ENCODE results near the gene RGS3. TPM values are rescaled to one million over a fixed set of nuclear protein-coding genes. Genes with fewer than 3 reads are reported as not detected.

Gene RGS3
- polyA plus RNA-seq, 1 of the 3 experiments (the other 2 are of a cell fraction), result 50.6 TPM

DNA sequence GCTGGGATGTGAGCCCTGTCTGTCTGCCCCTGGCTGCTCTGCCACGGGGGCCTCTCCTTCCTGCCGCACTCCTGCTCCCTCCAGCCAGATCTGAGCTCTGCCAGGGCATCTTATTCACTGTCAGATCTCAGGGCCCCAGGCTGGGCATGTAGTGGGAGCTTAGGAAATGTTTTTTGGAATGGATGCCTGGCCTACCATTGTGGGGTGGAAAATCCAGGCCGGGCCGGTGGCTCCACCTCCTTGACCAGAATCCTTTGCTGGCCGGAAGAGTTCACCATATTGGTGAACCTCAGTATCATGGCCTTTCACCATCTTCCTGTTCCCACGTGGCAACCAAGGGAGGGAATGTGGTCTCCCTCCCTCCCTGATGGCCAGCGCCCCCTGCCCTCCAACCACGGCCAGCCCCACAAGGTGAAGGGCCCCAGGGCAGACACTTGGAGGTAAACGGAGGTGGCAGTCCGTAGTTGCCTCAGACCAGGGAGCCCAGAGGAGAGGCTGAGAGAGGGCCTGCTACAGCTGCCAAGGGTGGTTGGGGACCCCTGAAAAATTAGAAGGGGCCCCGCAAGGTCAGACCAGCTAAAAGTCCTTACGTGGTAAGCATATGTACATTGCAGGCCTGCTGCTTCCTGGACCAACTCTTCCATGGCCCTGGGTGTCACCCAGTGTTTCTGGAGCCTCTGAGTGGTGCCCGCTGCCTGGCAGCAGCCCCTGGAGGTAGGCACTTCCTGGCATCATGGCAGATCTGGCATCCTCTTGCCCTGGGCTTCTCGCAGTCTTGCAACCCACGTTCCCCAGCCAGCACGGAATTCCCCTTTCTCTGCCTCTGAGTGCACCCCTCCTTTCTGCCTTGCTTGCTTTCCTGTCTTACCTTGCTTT is 153.3 kb downstream of the RGS3 start:
- Histone ChIP-seq H3K4me3 (ENCODE audit: low read depth in 2 of 2, low read length in 1 of 2) (no peak overlapping the region), H3K4me1 (ENCODE audit: control insufficient read depth in 1 of 2, insufficient read depth in 2 of 2, low read depth in 1 of 2, low read length in 1 of 2) (peaks cover 43 to 59% of the 10 kb centered on the region in 2 experiments), H4K20me1 (ENCODE audit: insufficient read depth) (no peaks in the 10 kb centered on the region), H3K27me3 (ENCODE audit: insufficient read depth) (no peaks in the 10 kb centered on the region), H3K27ac (ENCODE audit: low read depth in 2 of 2, low read length in 1 of 2) (peak overlapping the region in 1 of 2 experiments; percentile 30; a peak in 1 of 4 replicates), H3K9me3 (no peaks in the 10 kb centered on the region), H3K79me2 (ENCODE audit: insufficient read depth) (no peaks in the 10 kb centered on the region), H3K9me2 (no peaks in the 10 kb centered on the region), H3K4me2 (no peak overlapping the region), H2AFZ (ENCODE audit: low read depth) (peak overlapping the region; percentile 6; the same call in 1 of the 2 replicates), H3K36me3 (replicated peaks in 1 of 2; ENCODE audit: control insufficient read depth in 1 of 2, insufficient read depth in 2 of 2, low read length in 1 of 2) (no peaks in the 10 kb centered on the region), H3K9ac (no peak overlapping the region), H3F3A (replicated peaks; ENCODE audit: insufficient read depth) (peaks cover 17% of the 10 kb centered on the region)
- no peak for DNase-seq
- POLR2A ChIA-PET, result no interaction called here
- 83% methylated on average over 14 of the region's 16 CpGs for WGBS (ENCODE audit: low lambda C conversion rate)
- TF ChIP-seq CHD2 (IDR thresholded peaks at IDR 0.05; ENCODE audit: low read length, partially characterized antibody) (no peak), FOSL2 (IDR thresholded peaks at IDR 0.05; ENCODE audit: borderline replicate concordance, low read depth) (no peak), GABPA (IDR thresholded peaks at IDR 0.05; ENCODE audit: low read depth) (no peak), RAD21 (IDR thresholded peaks at IDR 0.05; ENCODE audit: low read length) (no peak), TCF12 (IDR thresholded peaks at IDR 0.05) (no peak), RFX5 (IDR thresholded peaks at IDR 0.05; ENCODE audit: low read length) (no peak), JUND (IDR thresholded peaks at IDR 0.05) (no peak), RXRA (IDR thresholded peaks at IDR 0.05; ENCODE audit: borderline replicate concordance, low read depth) (no peak), RCOR1 (IDR thresholded peaks at IDR 0.05; ENCODE audit: low read length) (no peak), SIN3A (IDR thresholded peaks at IDR 0.05; ENCODE audit: borderline replicate concordance, low read depth, low read length) (no peak), MXI1 (IDR thresholded peaks at IDR 0.05; ENCODE audit: low read depth, low read length) (no peak), TAF1 (IDR thresholded peaks at IDR 0.05; ENCODE audit: borderline replicate concordance, low read depth, low read length) (no peak)
- TF ChIP-seq, protein P1, sequence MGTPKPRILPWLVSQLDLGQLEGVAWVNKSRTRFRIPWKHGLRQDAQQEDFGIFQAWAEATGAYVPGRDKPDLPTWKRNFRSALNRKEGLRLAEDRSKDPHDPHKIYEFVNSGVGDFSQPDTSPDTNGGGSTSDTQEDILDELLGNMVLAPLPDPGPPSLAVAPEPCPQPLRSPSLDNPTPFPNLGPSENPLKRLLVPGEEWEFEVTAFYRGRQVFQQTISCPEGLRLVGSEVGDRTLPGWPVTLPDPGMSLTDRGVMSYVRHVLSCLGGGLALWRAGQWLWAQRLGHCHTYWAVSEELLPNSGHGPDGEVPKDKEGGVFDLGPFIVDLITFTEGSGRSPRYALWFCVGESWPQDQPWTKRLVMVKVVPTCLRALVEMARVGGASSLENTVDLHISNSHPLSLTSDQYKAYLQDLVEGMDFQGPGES (IDR thresholded peaks at IDR 0.05; ENCODE audit: low read depth, low read length), result no peak
- TF ChIP-seq, protein P2, sequence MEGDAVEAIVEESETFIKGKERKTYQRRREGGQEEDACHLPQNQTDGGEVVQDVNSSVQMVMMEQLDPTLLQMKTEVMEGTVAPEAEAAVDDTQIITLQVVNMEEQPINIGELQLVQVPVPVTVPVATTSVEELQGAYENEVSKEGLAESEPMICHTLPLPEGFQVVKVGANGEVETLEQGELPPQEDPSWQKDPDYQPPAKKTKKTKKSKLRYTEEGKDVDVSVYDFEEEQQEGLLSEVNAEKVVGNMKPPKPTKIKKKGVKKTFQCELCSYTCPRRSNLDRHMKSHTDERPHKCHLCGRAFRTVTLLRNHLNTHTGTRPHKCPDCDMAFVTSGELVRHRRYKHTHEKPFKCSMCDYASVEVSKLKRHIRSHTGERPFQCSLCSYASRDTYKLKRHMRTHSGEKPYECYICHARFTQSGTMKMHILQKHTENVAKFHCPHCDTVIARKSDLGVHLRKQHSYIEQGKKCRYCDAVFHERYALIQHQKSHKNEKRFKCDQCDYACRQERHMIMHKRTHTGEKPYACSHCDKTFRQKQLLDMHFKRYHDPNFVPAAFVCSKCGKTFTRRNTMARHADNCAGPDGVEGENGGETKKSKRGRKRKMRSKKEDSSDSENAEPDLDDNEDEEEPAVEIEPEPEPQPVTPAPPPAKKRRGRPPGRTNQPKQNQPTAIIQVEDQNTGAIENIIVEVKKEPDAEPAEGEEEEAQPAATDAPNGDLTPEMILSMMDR (IDR thresholded peaks at IDR 0.05), result no peak
- TF ChIP-seq, protein P3, sequence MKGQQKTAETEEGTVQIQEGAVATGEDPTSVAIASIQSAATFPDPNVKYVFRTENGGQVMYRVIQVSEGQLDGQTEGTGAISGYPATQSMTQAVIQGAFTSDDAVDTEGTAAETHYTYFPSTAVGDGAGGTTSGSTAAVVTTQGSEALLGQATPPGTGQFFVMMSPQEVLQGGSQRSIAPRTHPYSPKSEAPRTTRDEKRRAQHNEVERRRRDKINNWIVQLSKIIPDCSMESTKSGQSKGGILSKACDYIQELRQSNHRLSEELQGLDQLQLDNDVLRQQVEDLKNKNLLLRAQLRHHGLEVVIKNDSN (IDR thresholded peaks at IDR 0.05; ENCODE audit: borderline replicate concordance, low read depth), result no peak
- TF ChIP-seq, protein P4, sequence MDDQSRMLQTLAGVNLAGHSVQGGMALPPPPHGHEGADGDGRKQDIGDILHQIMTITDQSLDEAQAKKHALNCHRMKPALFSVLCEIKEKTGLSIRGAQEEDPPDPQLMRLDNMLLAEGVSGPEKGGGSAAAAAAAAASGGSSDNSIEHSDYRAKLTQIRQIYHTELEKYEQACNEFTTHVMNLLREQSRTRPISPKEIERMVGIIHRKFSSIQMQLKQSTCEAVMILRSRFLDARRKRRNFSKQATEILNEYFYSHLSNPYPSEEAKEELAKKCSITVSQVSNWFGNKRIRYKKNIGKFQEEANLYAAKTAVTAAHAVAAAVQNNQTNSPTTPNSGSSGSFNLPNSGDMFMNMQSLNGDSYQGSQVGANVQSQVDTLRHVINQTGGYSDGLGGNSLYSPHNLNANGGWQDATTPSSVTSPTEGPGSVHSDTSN (IDR thresholded peaks at IDR 0.05), result no peak
- CTCF ChIA-PET, result interaction anchor here (0.9 to 44.7 kb wide), 2 partner anchors 14 to 36 kb away, joined by 3 to 1335 read pairs; no protein-coding TSS in a partner anchor
